OCI-LY7 (cell line): ENCODE measurements around the gene KLHL25.

Source experiments
- EZH2phosphoT487 ChIP-seq: fragments of 200-600 bp; sonication (generic); IDR thresholded peaks from 2 replicates; pipeline ENCODE4 v1.6.1; 2018; ENCODE audit warnings: low read depth, borderline replicate concordance, mild to moderate bottlenecking, mixed run types, antibody characterized with exemption, low read length, moderate library complexity, mixed read lengths
- TF ChIP-seq, protein P1 (sequence below): fragments of 200-600 bp; sonication (generic); conservative IDR thresholded peaks from 2 replicates; pipeline ENCODE4 v1.5.1; 2014; ENCODE audit warnings: mild to moderate bottlenecking, antibody characterized with exemption, low read length, moderate library complexity, mixed read lengths

DNA sequence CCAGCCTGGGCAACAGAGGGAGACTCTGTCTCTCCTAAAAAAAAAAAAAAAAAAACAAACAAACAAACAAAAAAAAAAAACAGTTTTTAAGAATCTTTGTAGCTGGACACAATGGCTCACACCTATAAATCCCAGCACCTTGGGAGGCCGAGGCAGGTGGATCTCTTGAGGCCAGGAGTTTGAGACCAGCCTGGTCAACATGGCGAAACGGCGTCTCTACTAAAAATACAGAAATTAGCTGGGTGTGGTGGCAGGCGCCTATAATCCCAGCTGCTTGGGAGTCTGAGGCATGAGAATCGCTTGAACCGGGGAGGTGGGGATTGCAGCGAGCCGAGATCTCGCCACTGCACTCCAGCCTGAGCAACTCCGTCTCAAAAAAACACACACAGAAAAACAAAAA lies 53.1 kb downstream of the KLHL25 start:
- TF ChIP-seq, protein P1, sequence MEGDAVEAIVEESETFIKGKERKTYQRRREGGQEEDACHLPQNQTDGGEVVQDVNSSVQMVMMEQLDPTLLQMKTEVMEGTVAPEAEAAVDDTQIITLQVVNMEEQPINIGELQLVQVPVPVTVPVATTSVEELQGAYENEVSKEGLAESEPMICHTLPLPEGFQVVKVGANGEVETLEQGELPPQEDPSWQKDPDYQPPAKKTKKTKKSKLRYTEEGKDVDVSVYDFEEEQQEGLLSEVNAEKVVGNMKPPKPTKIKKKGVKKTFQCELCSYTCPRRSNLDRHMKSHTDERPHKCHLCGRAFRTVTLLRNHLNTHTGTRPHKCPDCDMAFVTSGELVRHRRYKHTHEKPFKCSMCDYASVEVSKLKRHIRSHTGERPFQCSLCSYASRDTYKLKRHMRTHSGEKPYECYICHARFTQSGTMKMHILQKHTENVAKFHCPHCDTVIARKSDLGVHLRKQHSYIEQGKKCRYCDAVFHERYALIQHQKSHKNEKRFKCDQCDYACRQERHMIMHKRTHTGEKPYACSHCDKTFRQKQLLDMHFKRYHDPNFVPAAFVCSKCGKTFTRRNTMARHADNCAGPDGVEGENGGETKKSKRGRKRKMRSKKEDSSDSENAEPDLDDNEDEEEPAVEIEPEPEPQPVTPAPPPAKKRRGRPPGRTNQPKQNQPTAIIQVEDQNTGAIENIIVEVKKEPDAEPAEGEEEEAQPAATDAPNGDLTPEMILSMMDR: no peak
- no peak for TF ChIP-seq EZH2phosphoT487
